Pulmonary artery endothelial cell (primary cell): ENCODE measurements around the gene REL. TPM values are rescaled to one million over a fixed set of nuclear protein-coding genes. Genes with fewer than 3 reads are reported as not detected.
"Not testable (repeated sequence)": the region's sequence is repeated elsewhere in the genome, so short reads cannot be mapped to it uniquely, and the experiment has no call there.

Source experiments
- DNase-seq: peaks from one replicate; pipeline ENCODE4 v3.0.0-alpha.2; 2011; ENCODE audit warnings: low read depth, low spot score
- total RNA-seq: library from RNA; depleted of rRNA; stranded (reverse); fragments of >200 nt; gene quantifications from 2 replicates; pipeline ENCODE4 v1.2.3, GENCODE V29; 2014

REL gene
- 5.1 and 6.2 TPM in 2 replicates for total RNA-seq

GRCh38 chr2:60881047-60881932, at the start of gene REL:
Gene REL, plus strand, starts transcription at chr2:60881574. Its CDS starts 267 bp downstream, at chr2:60881841.
- peak; percentile 75 for DNase-seq

- no peak for DNase-seq
Observed at GRCh38 chr2:60831921-60832320, 49.5 kb upstream of the REL start.

GRCh38 chr2:60832621-60833020, 48.8 kb upstream of the REL start:
- no peak for DNase-seq

GRCh38 chr2:60834270-60834717, 47.1 kb upstream of the REL start:
- no peak for DNase-seq

- DNase-seq: no peak
Observed at GRCh38 chr2:60836491-60836890, 44.9 kb upstream of the REL start.

- no peak for DNase-seq
Observed at GRCh38 chr2:60837123-60837522, 44.3 kb upstream of the REL start.

- DNase-seq: no peak
Observed at GRCh38 chr2:60838481-60838880, 42.9 kb upstream of the REL start.

GRCh38 chr2:60839126-60839813, 42.1 kb upstream of the REL start:
- no peak for DNase-seq

- no peak for DNase-seq
Observed at GRCh38 chr2:60840880-60841279, 40.5 kb upstream of the REL start.

- DNase-seq: no peak
Observed at GRCh38 chr2:60843006-60843405, 38.4 kb upstream of the REL start.

GRCh38 chr2:60844105-60844504, 37.3 kb upstream of the REL start:
- no peak for DNase-seq

GRCh38 chr2:60847854-60848253, 33.5 kb upstream of the REL start:
- no peak for DNase-seq

GRCh38 chr2:60849187-60849586, 32.2 kb upstream of the REL start:
- DNase-seq: no peak

GRCh38 chr2:60852282-60852860, 29.0 kb upstream of the REL start:
- DNase-seq: no peak

GRCh38 chr2:60853531-60853930, 27.8 kb upstream of the REL start:
- DNase-seq: no peak

GRCh38 chr2:60855989-60856669, 25.2 kb upstream of the REL start:
- DNase-seq: no peak

GRCh38 chr2:60857056-60857455, 24.3 kb upstream of the REL start:
- DNase-seq: no peak

GRCh38 chr2:60858897-60859311, 22.5 kb upstream of the REL start:
- DNase-seq: no peak

- DNase-seq: no peak
Observed at GRCh38 chr2:60861736-60862135, 19.6 kb upstream of the REL start.

GRCh38 chr2:60862642-60863041, 18.7 kb upstream of the REL start:
- DNase-seq: no peak

- DNase-seq: not testable (repeated sequence)
Observed at GRCh38 chr2:60865361-60865760, 16.0 kb upstream of the REL start.

GRCh38 chr2:60867007-60867406, 14.4 kb upstream of the REL start:
- no peak for DNase-seq
